HepG2 (cell line): ENCODE results near the gene CPLANE2. TPM values are rescaled to one million over a fixed set of nuclear protein-coding genes. Genes with fewer than 3 reads are reported as not detected.

ENCODE experiments used
- ATAC-seq: fragments of 200-7000 bp; cut with Tn5 transposase; 3 replicates; pipeline ENCODE4 v1.9.1; 2020; ENCODE audit warnings: mild to moderate bottlenecking, moderate library complexity
- BruUV-seq: library from RNA; stranded (reverse); fragments of 400-500 nt; replicated peaks from 2 replicates; lab custom pipeline; 2021; lab: Mats Ljungman, UMichigan
- CTCF ChIA-PET: fragments of 300-600 bp; formaldehyde crosslinking; extraction: SDS; loops from one replicate; lab custom pipeline; 2021; ENCODE audit warnings: low total read pairs, inconsistent platforms, low intra/inter-chr PET ratio; lab: Yijun Ruan, JAX
- POLR2A ChIA-PET: fragments of 350-600 bp; sonication (Branson Sonifier 250); formaldehyde crosslinking; loops from one replicate; lab custom pipeline; 2020; ENCODE audit warnings: antibody characterized with exemption, inconsistent platforms; lab: Yijun Ruan, JAX
- DNase-seq: peaks from one replicate; pipeline ENCODE4 v3.0.0-alpha.2; 2015; ENCODE audit warnings: low spot score
- FAIRE-seq: peaks from 3 replicates; lab custom pipeline; 2011; peaks lifted over from hg19 to GRCh38; lab: Jason Lieb, UNC
- H2AFZ ChIP-seq: one replicate; pipeline ENCODE4 v1.6.1; 2011; ENCODE audit warnings: low read length, inconsistent platforms
- H3K27ac ChIP-seq: fragments of 300-600 bp; 3 replicates; pipeline ENCODE4 v1.8.0; 2011; ENCODE audit warnings: mixed run types, mild to moderate bottlenecking, mixed read lengths, low read length, inconsistent platforms; ENCODE audit not compliant: insufficient read depth; ENCODE audit errors: extremely low read length
- H3K27me3 ChIP-seq, 2 experiments: fragments of 200-600 bp in 1 of 2; 2 replicates in 1 of 2; 3 replicates in 1 of 2; pipeline versions ENCODE4 v1.6.0 to v1.8.0; 2011; ENCODE audit warnings: low read length in 2 of 2, mild to moderate bottlenecking in 2 of 2, moderate library complexity in 2 of 2, inconsistent platforms in 1 of 2; ENCODE audit not compliant: insufficient read depth in 2 of 2, control insufficient read depth in 1 of 2
- H3K36me3 ChIP-seq, 2 experiments: fragments of 200-600 bp in 1 of 2; replicated peaks in 1 of 2; 2 replicates in 1 of 2; 3 replicates in 1 of 2; pipeline versions ENCODE4 v1.5.1 to v1.8.0; 2011; ENCODE audit warnings: low read length in 2 of 2, inconsistent platforms in 1 of 2; ENCODE audit not compliant: insufficient read depth in 2 of 2, control insufficient read depth in 1 of 2
- H3K4me1 ChIP-seq: 2 replicates; pipeline ENCODE4 v1.5.1; 2012; ENCODE audit warnings: low read length, inconsistent platforms; ENCODE audit not compliant: insufficient read depth
- H3K4me2 ChIP-seq: 2 replicates; pipeline ENCODE4 v1.6.0; 2011; ENCODE audit warnings: low read depth, low read length, inconsistent platforms
- H3K4me3 ChIP-seq, 3 experiments: fragments of 200-600 bp in 1 of 3; sonication (generic), shearing (Covaris generic) in 1 of 3; replicated peaks in 1 of 3; 2 replicates each; pipeline ENCODE4 v1.5.1; 2011 to 2016; ENCODE audit warnings: low read length in 3 of 3, inconsistent platforms in 2 of 3, low read depth in 2 of 3, mild to moderate bottlenecking in 2 of 3, control low read depth in 1 of 3, mixed read lengths in 1 of 3; ENCODE audit not compliant: insufficient read depth in 1 of 3
- H3K79me2 ChIP-seq: one replicate; pipeline ENCODE4 v1.6.1; 2011; ENCODE audit warnings: low read length, inconsistent platforms; ENCODE audit not compliant: insufficient read depth
- H3K9ac ChIP-seq: 2 replicates; pipeline ENCODE4 v1.6.0; 2011; ENCODE audit warnings: mild to moderate bottlenecking, low read depth, low read length, inconsistent platforms; ENCODE audit not compliant: insufficient read depth
- H3K9me3 ChIP-seq: 2 replicates; pipeline ENCODE4 v1.5.1; 2012; ENCODE audit warnings: mild to moderate bottlenecking, low read length
- H4K20me1 ChIP-seq: 2 replicates; pipeline ENCODE4 v1.6.0; 2011; ENCODE audit warnings: inconsistent platforms, mild to moderate bottlenecking, low read length, moderate library complexity; ENCODE audit not compliant: insufficient read depth
- HNF4G ChIP-seq, 2 experiments: sonication (generic) in 1 of 2; formaldehyde crosslinking in 1 of 2; IDR thresholded peaks; 2 replicates each; pipeline versions ENCODE4 v1.4.0 to v1.6.1; 2011 to 2020; ENCODE audit warnings: borderline replicate concordance in 2 of 2, low read depth in 2 of 2, mild to moderate bottlenecking in 2 of 2, low read length in 1 of 2, missing genetic modification reagents in 1 of 2, moderate library complexity in 1 of 2
- MXI1 ChIP-seq: IDR thresholded peaks from 3 replicates; pipeline ENCODE4 v1.6.1; 2012; ENCODE audit warnings: low read depth, low read length, inconsistent platforms, borderline replicate concordance
- NR2F6 ChIP-seq, 2 experiments: IDR thresholded peaks; 2 replicates each; pipeline ENCODE4 v1.6.1; 2016; ENCODE audit warnings: antibody characterized with exemption in 1 of 2, mild to moderate bottlenecking in 1 of 2
- RBFOX2 ChIP-seq: fragments of 200-400 bp; formaldehyde crosslinking; IDR thresholded peaks from 2 replicates; pipeline ENCODE4 v1.6.1; 2017; ENCODE audit warnings: low read depth, mild to moderate bottlenecking, low read length
- SP2 ChIP-seq: sonication (generic); formaldehyde crosslinking; IDR thresholded peaks from 2 replicates; pipeline ENCODE4 v1.5.1; 2020; ENCODE audit warnings: mild to moderate bottlenecking, missing genetic modification reagents
- ZFP36L1 ChIP-seq: sonication (generic); formaldehyde crosslinking; IDR thresholded peaks from 2 replicates; pipeline ENCODE4 v1.8.0; 2022; ENCODE audit warnings: mild to moderate bottlenecking, missing genetic modification reagents, moderate library complexity
- WGBS: methylation state at CpG from one replicate; pipeline ENCODE4 v1.1.6; 2017; ENCODE audit warnings: low lambda C conversion rate; 5-methylcytosine and 5-hydroxymethylcytosine counted together
- in situ Hi-C: cut with HindIII; loops from 2 replicates; pipeline ENCODE4 v1.10.0; 2017; ENCODE audit warnings: low pct_unique_long_range_greater_than_20kb; ENCODE audit not compliant: extremely low pct_ligation_motif_present
- intact Hi-C: fragments of 100-400 bp; cut with micrococcal nuclease; formaldehyde crosslinking; loops from one replicate; pipeline ENCODE4 v1.10.0; 2022; ENCODE audit not compliant: unreplicated experiment
- polyA plus RNA-seq, 8 experiments: library from polyadenylated mRNA; depleted of rRNA in 3 of 8; stranded (reverse) in 7 of 8; unstranded in 1 of 8; fragments of >200 nt; fragmentation: Illumina TruSeq in 4 of 8; extraction: Trizol in 4 of 8; gene quantifications; 2 replicates each; pipeline versions ENCODE4 v1.2.1 to v1.2.3, GENCODE V29; 2011 to 2016; ENCODE audit warnings: low read depth in 4 of 8, missing spikeins in 1 of 8, mixed read lengths in 1 of 8; ENCODE audit not compliant: insufficient read depth in 1 of 8
- total RNA-seq, 5 experiments: library from RNA; depleted of rRNA; stranded (reverse); fragments of >200 nt; fragmentation: Illumina TruSeq; extraction: Trizol; gene quantifications; 2 replicates each; pipeline ENCODE4 v1.2.3, GENCODE V29; 2016; ENCODE audit warnings: low read depth in 1 of 5

Gene CPLANE2
- total and polyA plus RNA-seq, 2 of the 13 experiments (the other 11 are each of a cell fraction or from before 2014, with no cell fraction given) = 0.29 to 1.6 TPM

DNA sequence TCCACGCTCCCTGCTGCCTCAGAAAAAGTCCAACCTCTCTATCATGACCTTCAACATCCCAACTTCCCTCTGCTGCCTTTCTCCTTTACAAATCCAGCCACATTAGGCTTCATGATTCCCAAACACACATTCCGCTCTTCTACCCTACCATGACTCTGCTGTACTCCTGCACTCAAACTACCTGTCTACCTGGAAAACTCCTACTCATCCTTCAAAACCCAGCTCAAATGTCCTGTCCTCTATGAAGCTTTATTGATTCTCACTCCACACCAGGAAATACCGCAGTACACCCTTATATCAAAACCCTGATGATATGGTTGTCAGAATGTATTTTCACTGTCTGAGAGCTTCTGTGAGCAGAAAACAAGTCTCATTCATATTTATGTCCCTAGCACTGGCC is 33.4 kb downstream of the CPLANE2 start (continued):
- TF ChIP-seq RBFOX2 (no peak), NR2F6 (IDR thresholded peaks at IDR 0.05) (no peak), NR2F6 (CRISPR knock-in tag; IDR thresholded peaks at IDR 0.05) (no peak), HNF4G (IDR thresholded peaks at IDR 0.05; ENCODE audit: borderline replicate concordance, low read depth, low read length) (no peak), HNF4G (CRISPR knock-in tag; IDR thresholded peaks at IDR 0.05; ENCODE audit: borderline replicate concordance, low read depth) (no peak), ZFP36L1 (CRISPR knock-in tag) (no peak)

DNA sequence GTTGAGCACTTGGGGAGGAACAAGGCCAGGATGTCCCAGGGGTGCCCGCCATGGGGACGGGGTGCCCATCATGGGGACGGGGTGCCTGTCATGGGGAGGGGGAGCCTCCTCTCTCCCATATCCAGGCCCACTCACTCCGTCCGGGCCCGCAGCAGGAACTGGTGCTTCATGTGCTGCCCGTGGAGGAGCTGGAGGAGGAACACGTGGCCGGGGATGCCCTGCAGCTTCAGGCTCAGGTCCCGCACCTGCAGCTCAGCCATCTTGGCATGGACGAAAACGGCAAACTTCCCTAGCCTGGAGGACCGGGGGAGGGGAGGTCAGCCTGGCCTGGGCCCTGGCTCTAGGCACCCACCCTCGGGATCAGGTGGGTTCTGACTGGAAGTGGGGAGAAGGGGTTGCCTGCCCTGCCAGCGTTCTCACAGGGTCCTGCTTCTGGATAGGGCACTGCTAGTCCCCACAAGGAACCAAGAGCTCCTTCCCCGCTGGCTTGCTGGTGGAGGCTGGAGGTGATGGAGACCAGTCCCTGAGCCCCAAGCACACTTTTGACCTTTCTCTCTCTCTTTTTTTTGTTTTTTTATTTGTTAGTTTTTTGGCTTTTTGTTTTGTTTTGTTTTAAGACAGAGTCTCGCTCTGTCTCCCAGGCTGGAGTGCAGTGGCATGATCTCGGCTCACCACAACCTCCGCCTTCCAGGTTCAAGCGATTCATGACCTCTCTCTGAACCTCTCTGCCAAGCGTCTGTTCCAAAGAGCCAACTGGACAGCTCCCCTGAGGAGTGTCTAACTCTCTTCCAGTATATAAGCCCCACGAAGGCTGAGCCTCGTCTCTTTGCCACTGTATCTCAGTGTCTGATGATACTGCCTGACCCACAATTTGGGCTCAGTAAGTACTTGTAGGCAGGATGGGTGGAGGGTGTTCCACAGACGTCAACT is 34.4 kb downstream of the CPLANE2 start:
- ChIA-PET POLR2A (no interaction called here), CTCF (no interaction called here)
- Histone ChIP-seq H3K9me3 (no peaks in the 10 kb centered on the region), H3K4me3 (no peak overlapping the region), H3K36me3 (no peaks in the 10 kb centered on the region), H3K4me2 (no peak overlapping the region), H3K79me2 (no peaks in the 10 kb centered on the region), H2AFZ (no peak overlapping the region), H3K27me3 (no peaks in the 10 kb centered on the region), H3K9ac (no peak overlapping the region), H4K20me1 (no peaks in the 10 kb centered on the region), H3K4me1 (peaks cover 20% of the 10 kb centered on the region), H3K27ac (no peak overlapping the region)
- TF ChIP-seq MXI1 = no peak
- TF ChIP-seq SP2 = no peak
- FAIRE-seq = no peak
- DNase-seq = no peak
- intact Hi-C loops (no loop called here), in situ Hi-C loops (no loop called here)
- no peak for ATAC-seq
- no TSS peak for BruUV-seq
- WGBS = 61% methylated on average over 14 of the region's 24 CpGs
